Measurements from ENCODE around the gene MECR. TPM values are rescaled to one million over a fixed set of nuclear protein-coding genes. Genes with fewer than 3 reads are reported as not detected.
A peak's percentile ranks its signal among the peaks of the same experiment; 100 is the strongest.

MECR gene
- total RNA-seq, 3 donors from 2014 or later (not counting 1 experiment from before 2014, with no cell fraction given), result 8.0 to 11.2 (median 8.8) TPM

- peaks cover 18 to 23% of the 10 kb centered on the region in 2 donors for H3K4me1 Mint-ChIP-seq
- no peak overlapping the region for H3K27ac ChIP-seq (ENCODE audit: low read length)
- no peaks in the 10 kb centered on the region for H3K36me3 ChIP-seq (ENCODE audit: control insufficient read depth, insufficient read depth, low read length)
- DNase-seq (peak; percentile 18 to 47), ATAC-seq (no peak)
- TF ChIP-seq, protein P1, sequence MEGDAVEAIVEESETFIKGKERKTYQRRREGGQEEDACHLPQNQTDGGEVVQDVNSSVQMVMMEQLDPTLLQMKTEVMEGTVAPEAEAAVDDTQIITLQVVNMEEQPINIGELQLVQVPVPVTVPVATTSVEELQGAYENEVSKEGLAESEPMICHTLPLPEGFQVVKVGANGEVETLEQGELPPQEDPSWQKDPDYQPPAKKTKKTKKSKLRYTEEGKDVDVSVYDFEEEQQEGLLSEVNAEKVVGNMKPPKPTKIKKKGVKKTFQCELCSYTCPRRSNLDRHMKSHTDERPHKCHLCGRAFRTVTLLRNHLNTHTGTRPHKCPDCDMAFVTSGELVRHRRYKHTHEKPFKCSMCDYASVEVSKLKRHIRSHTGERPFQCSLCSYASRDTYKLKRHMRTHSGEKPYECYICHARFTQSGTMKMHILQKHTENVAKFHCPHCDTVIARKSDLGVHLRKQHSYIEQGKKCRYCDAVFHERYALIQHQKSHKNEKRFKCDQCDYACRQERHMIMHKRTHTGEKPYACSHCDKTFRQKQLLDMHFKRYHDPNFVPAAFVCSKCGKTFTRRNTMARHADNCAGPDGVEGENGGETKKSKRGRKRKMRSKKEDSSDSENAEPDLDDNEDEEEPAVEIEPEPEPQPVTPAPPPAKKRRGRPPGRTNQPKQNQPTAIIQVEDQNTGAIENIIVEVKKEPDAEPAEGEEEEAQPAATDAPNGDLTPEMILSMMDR (IDR thresholded peaks at IDR 0.05), result no peak
- H3K4me3 Mint-ChIP-seq, result peak overlapping the region; percentile 82
- no peak overlapping the region for H3K27ac Mint-ChIP-seq
- 2% methylated on average over 93 of the region's 93 CpGs for WGBS (ENCODE audit: insufficient coverage)
- H3K27me3 Mint-ChIP-seq (ENCODE audit: low read depth in 2 of 2), result peaks cover 56 to 61% of the 10 kb centered on the region in 2 donors
- H3K4me3 ChIP-seq (ENCODE audit: low read length), result no peak overlapping the region
- no peaks in the 10 kb centered on the region for H3K9me3 Mint-ChIP-seq
- peaks cover 17% of the 10 kb centered on the region for H3K4me1 ChIP-seq (ENCODE audit: control insufficient read depth, insufficient read depth, low read length)
- peaks cover 39% of the 10 kb centered on the region for H3K27me3 ChIP-seq (ENCODE audit: control insufficient read depth, insufficient read depth, low read length)
- intact Hi-C loops (cut with micrococcal nuclease), result loop anchor here (2.0 to 5.0 kb wide), 4 partner anchors 611 to 1143 kb away; no protein-coding TSS in a partner anchor
- no peaks in the 10 kb centered on the region for H3K36me3 Mint-ChIP-seq
- H3K9me3 ChIP-seq (ENCODE audit: control insufficient read depth, insufficient read depth, low read length), result no peaks in the 10 kb centered on the region
These were observed 7.3 kb upstream of the MECR start for GRCh38 chr1:29237852-29238619.

DNA sequence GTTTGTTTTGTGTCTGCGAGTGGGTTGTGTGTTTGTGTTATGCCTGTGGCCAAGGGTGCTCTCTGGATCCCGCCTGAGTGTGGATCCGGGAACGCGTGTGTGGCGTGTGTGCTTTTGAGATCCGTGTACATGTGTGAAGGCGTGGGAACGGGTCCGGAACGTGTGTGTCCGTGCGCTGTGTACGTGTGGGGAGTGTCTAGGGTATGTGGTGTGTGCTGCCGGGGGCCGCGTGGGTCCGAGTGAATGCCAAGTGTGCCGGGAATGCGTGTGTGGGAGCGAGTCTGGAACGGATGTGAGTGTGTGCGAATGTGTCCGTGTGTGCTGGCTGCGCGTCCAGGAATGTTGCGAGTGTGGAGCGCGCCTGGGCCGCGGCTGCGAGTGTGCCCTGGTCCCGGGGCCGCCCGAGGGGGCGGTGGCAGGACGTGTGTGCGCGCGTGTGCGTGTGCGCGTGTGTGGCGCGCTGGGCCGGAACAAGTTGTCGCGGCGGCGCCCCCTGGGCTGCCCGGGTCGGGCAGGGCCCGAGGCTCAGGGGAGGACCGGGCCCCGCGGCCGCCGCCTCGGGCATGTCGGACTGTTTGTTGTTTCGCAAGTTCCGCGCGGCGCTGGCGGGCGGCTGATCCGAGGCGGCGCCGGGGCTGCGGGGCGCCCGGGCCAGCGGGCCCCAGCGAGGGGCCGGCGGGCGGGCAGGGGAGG, 6.5 kb upstream of the MECR start:
- peak overlapping the region; percentile 82 for H3K4me3 Mint-ChIP-seq
- no peaks in the 10 kb centered on the region for H3K9me3 Mint-ChIP-seq
- no peak overlapping the region for H3K27ac ChIP-seq (ENCODE audit: low read length)
- no peaks in the 10 kb centered on the region for H3K36me3 ChIP-seq (ENCODE audit: control insufficient read depth, insufficient read depth, low read length)
- peak in 2 of 3 donors; percentile 25 to 42 for ATAC-seq
- H3K27me3 ChIP-seq (ENCODE audit: control insufficient read depth, insufficient read depth, low read length), result peaks cover 39% of the 10 kb centered on the region
- no peaks in the 10 kb centered on the region for H3K9me3 ChIP-seq (ENCODE audit: control insufficient read depth, insufficient read depth, low read length)
- H3K4me1 ChIP-seq (ENCODE audit: control insufficient read depth, insufficient read depth, low read length), result peaks cover 17% of the 10 kb centered on the region
- H3K4me1 Mint-ChIP-seq, result peaks cover 18 to 23% of the 10 kb centered on the region in 2 donors
- H3K27ac Mint-ChIP-seq, result peak overlapping the region in 1 of 2 donors; percentile 64
- TF ChIP-seq, protein P1 (IDR thresholded peaks at IDR 0.05), result no peak
- no peaks in the 10 kb centered on the region for H3K36me3 Mint-ChIP-seq
- H3K27me3 Mint-ChIP-seq (ENCODE audit: low read depth in 2 of 2), result peaks cover 56 to 61% of the 10 kb centered on the region in 2 donors
- 1% methylated on average over 79 of the region's 79 CpGs for WGBS (ENCODE audit: insufficient coverage)
- intact Hi-C loops (cut with micrococcal nuclease), result loop anchor here (2.0 to 5.0 kb wide), 4 partner anchors 612 to 1144 kb away; no protein-coding TSS in a partner anchor
- peak overlapping the region; percentile 1 for H3K4me3 ChIP-seq (ENCODE audit: low read length)
- DNase-seq, result peak; percentile 19 to 45

- peak overlapping the region in 1 of 2 donors; percentile 64 for H3K27ac Mint-ChIP-seq
These were observed 6.0 kb upstream of the MECR start for GRCh38 chr1:29236712-29237128.

More at GRCh38 chr1:29236712-29237128, 6.0 kb upstream of the MECR start:
- no peak overlapping the region for H3K4me3 ChIP-seq (ENCODE audit: low read length)
- H3K36me3 ChIP-seq (ENCODE audit: control insufficient read depth, insufficient read depth, low read length), result no peaks in the 10 kb centered on the region
- Mint-ChIP-seq H3K36me3 (no peaks in the 10 kb centered on the region), H3K27me3 (ENCODE audit: low read depth in 2 of 2) (peaks cover 56 to 57% of the 10 kb centered on the region in 2 donors), H3K4me1 (peaks cover 18 to 23% of the 10 kb centered on the region in 2 donors), H3K9me3 (no peaks in the 10 kb centered on the region), H3K4me3 (peak overlapping the region; percentile 82)
- intact Hi-C loops (cut with micrococcal nuclease), result loop anchor here (2.0 to 5.0 kb wide), 4 partner anchors 612 to 1144 kb away; no protein-coding TSS in a partner anchor
- no peak overlapping the region for H3K27ac ChIP-seq (ENCODE audit: low read length)
- ATAC-seq (no peak), DNase-seq (no peak)
- H3K9me3 ChIP-seq (ENCODE audit: control insufficient read depth, insufficient read depth, low read length), result no peaks in the 10 kb centered on the region
- 3% methylated on average over 30 of the region's 30 CpGs for WGBS (ENCODE audit: insufficient coverage)
- H3K27me3 ChIP-seq (ENCODE audit: control insufficient read depth, insufficient read depth, low read length), result peaks cover 39% of the 10 kb centered on the region
- H3K4me1 ChIP-seq (ENCODE audit: control insufficient read depth, insufficient read depth, low read length), result peaks cover 17% of the 10 kb centered on the region
- TF ChIP-seq, protein P1 (IDR thresholded peaks at IDR 0.05), result no peak

Data from natural killer cell (primary cell).